GM21423 (cell line): ENCODE measurements around the gene PRPF19.
"Not testable (repeated sequence)": the region's sequence is repeated elsewhere in the genome, so short reads cannot be mapped to it uniquely, and the experiment has no call there.

Experiments used
- ATAC-seq: cut with Tn5 transposase; IDR thresholded peaks from one replicate; pipeline ENCODE4 v1.9.1; 2021; ENCODE audit warnings: mild to moderate bottlenecking, moderate library complexity; ENCODE audit not compliant: unreplicated experiment

PRPF19 gene

GRCh38 chr11:60910281-60910687, 3.9 kb upstream of the PRPF19 start:
- peak; percentile 35 for ATAC-seq

GRCh38 chr11:60909680-60910280, 3.4 kb upstream of the PRPF19 start:
- not testable (repeated sequence) for ATAC-seq

- no peak for ATAC-seq
Observed at GRCh38 chr11:60908803-60909202, 2.4 kb upstream of the PRPF19 start.

- ATAC-seq: no peak
Observed at GRCh38 chr11:60905551-60906113, 753 bp downstream of the PRPF19 start.

GRCh38 chr11:60905047-60905446, 1.3 kb downstream of the PRPF19 start:
- no peak for ATAC-seq

- no peak for ATAC-seq
Observed at GRCh38 chr11:60902625-60903024, 3.8 kb downstream of the PRPF19 start.

GRCh38 chr11:60900673-60901404, 5.5 kb downstream of the PRPF19 start:
- ATAC-seq: no peak

GRCh38 chr11:60899977-60900376, 6.4 kb downstream of the PRPF19 start:
- no peak for ATAC-seq

- ATAC-seq: no peak
Observed at GRCh38 chr11:60899046-60899936, 7.1 kb downstream of the PRPF19 start.

GRCh38 chr11:60897496-60897895, 8.9 kb downstream of the PRPF19 start:
- ATAC-seq: no peak

GRCh38 chr11:60895687-60896086, 10.7 kb downstream of the PRPF19 start:
- ATAC-seq: no peak

- no peak for ATAC-seq
Observed at GRCh38 chr11:60891103-60891741, 15.2 kb downstream of the PRPF19 start.

- ATAC-seq: no peak
Observed at GRCh38 chr11:60890696-60891095, 15.7 kb downstream of the PRPF19 start.

- no peak for ATAC-seq
Observed at GRCh38 chr11:60889869-60890311, 16.5 kb downstream of the PRPF19 start.

- no peak for ATAC-seq
Observed at GRCh38 chr11:60887556-60887955, 18.8 kb downstream of the PRPF19 start.

- no peak for ATAC-seq
Observed at GRCh38 chr11:60880643-60881282, 25.6 kb downstream of the PRPF19 start.

GRCh38 chr11:60879971-60880588, 26.3 kb downstream of the PRPF19 start:
- no peak for ATAC-seq

GRCh38 chr11:60879104-60879503, 27.3 kb downstream of the PRPF19 start:
- no peak for ATAC-seq

- no peak for ATAC-seq
Observed at GRCh38 chr11:60878245-60879101, 27.9 kb downstream of the PRPF19 start.
